A673 (cell line): ENCODE data around the gene DFFB. TPM values are rescaled to one million over a fixed set of nuclear protein-coding genes. Genes with fewer than 3 reads are reported as not detected.

Experiments
- BruUV-seq: library from RNA; stranded (reverse); fragments of 400-500 nt; replicated peaks from 2 replicates; lab custom pipeline; 2021; lab: Mats Ljungman, UMichigan
- CTCF ChIA-PET: fragments of 300-600 bp; sonication (Branson Sonifier 250); formaldehyde crosslinking; loops from one replicate; lab custom pipeline; 2022; ENCODE audit warnings: antibody characterized with exemption; lab: Charles Lee
- POLR2A ChIA-PET: fragments of 300-600 bp; sonication (Branson Sonifier 250); formaldehyde crosslinking; loops from one replicate; lab custom pipeline; 2022; ENCODE audit warnings: antibody characterized with exemption; ENCODE audit not compliant: low non-redundant PET; lab: Charles Lee
- DNase-seq: peaks from one replicate; pipeline ENCODE4 v3.0.0-alpha.2; 2015; ENCODE audit warnings: low spot score
- H3K27ac ChIP-seq: fragments of 200-600 bp; sonication (generic); 2 replicates; pipeline ENCODE4 v1.5.1; 2016; ENCODE audit warnings: mixed run types, low read depth, mild to moderate bottlenecking, mixed read lengths, antibody characterized with exemption, low read length; ENCODE audit not compliant: poor library complexity, severe bottlenecking
- H3K27me3 ChIP-seq: fragments of 200-600 bp; sonication (generic); replicated peaks from 2 replicates; pipeline ENCODE4 v1.6.1; 2017; ENCODE audit warnings: mixed run types, low read depth, mild to moderate bottlenecking, mixed read lengths, antibody characterized with exemption, low read length; ENCODE audit not compliant: insufficient read depth, poor library complexity
- H3K36me3 ChIP-seq: fragments of 200-600 bp; sonication (generic); 2 replicates; pipeline ENCODE4 v1.6.1; 2016; ENCODE audit warnings: mixed run types, mild to moderate bottlenecking, mixed read lengths, antibody characterized with exemption, low read length; ENCODE audit not compliant: insufficient read depth, poor library complexity, severe bottlenecking
- H3K4me1 ChIP-seq: fragments of 200-600 bp; sonication (generic); 2 replicates; pipeline ENCODE4 v1.6.1; 2017; ENCODE audit warnings: mixed run types, mild to moderate bottlenecking, mixed read lengths, antibody characterized with exemption, low read length; ENCODE audit not compliant: insufficient read depth, poor library complexity, severe bottlenecking
- H3K4me3 ChIP-seq: fragments of 200-600 bp; sonication (generic); 2 replicates; pipeline ENCODE4 v1.5.1; 2016; ENCODE audit warnings: low read depth, mixed run types, mild to moderate bottlenecking, mixed read lengths, low read length; ENCODE audit not compliant: poor library complexity, severe bottlenecking
- H3K9me3 ChIP-seq: fragments of 200-600 bp; sonication (generic); 2 replicates; pipeline ENCODE4 v1.6.1; 2016; ENCODE audit warnings: mixed run types, low read depth, mild to moderate bottlenecking, mixed read lengths, antibody characterized with exemption, low read length; ENCODE audit not compliant: poor library complexity, severe bottlenecking
- CTCF ChIP-seq: fragments of 300-800, 200-600 bp; sonication (generic); conservative IDR thresholded peaks from 2 replicates; pipeline ENCODE4 v1.5.1; 2017; ENCODE audit warnings: low read depth, mild to moderate bottlenecking, antibody characterized with exemption, low read length, moderate library complexity, mixed read lengths
- EZH2 ChIP-seq: fragments of 200-600 bp; sonication (generic); IDR thresholded peaks from 2 replicates; pipeline ENCODE4 v1.6.1; 2017; ENCODE audit warnings: borderline replicate concordance, low read depth, mild to moderate bottlenecking, mixed read lengths, antibody characterized with exemption, low read length; ENCODE audit not compliant: poor library complexity, severe bottlenecking
- intact Hi-C: fragments of 100-400 bp; cut with micrococcal nuclease; formaldehyde crosslinking; loops from one replicate; pipeline ENCODE4 v1.10.0; 2022; ENCODE audit not compliant: unreplicated experiment
- total RNA-seq: library from RNA; stranded (reverse); gene quantifications from 2 replicates; pipeline ENCODE4 v1.2.3, GENCODE V29; 2021

The DFFB gene
- total RNA-seq, 1 experiment from 2014 or later, result 8.9 TPM

DNA sequence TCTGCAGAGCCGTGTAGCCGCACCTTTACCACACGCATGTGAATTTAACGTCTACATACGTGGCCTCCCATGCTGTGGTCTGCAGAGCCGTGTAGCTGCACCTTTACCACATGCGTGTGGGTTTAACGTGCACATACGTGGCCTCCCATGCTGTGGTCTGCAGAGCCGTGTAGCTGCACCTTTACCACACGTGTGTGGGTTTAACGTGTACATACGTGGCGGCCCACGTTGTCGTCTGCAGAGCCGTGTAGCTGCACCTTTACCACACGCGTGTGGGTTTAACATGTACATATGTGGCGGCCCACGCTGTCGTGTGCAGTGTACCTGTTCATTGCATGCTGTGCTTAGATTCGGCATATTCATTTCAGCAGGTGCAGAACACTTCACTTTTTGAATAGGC, 17.5 kb downstream of the DFFB start:
- H3K27me3 ChIP-seq, result no peaks in the 10 kb centered on the region
- no peaks in the 10 kb centered on the region for H3K36me3 ChIP-seq
- H3K4me1 ChIP-seq, result no peaks in the 10 kb centered on the region
- ChIA-PET POLR2A (no interaction called here), CTCF (no interaction called here)
- H3K9me3 ChIP-seq, result peaks cover 7% of the 10 kb centered on the region
- TF ChIP-seq EZH2, result no peak
- TF ChIP-seq CTCF, result no peak
- no peak overlapping the region for H3K27ac ChIP-seq
- BruUV-seq, result no TSS peak
- H3K4me3 ChIP-seq, result no peak overlapping the region
- intact Hi-C loops, result no loop called here
- no peak for DNase-seq

- H3K36me3 ChIP-seq, result no peaks in the 10 kb centered on the region
- POLR2A ChIA-PET, result no interaction called here
- no peaks in the 10 kb centered on the region for H3K27me3 ChIP-seq
- peaks cover 7% of the 10 kb centered on the region for H3K9me3 ChIP-seq
- CTCF ChIA-PET, result no interaction called here
- H3K27ac ChIP-seq, result no peak overlapping the region
- DNase-seq, result no peak
- TF ChIP-seq EZH2 (no peak), CTCF (no peak)
- no TSS peak for BruUV-seq
- H3K4me1 ChIP-seq, result no peaks in the 10 kb centered on the region
- no peak overlapping the region for H3K4me3 ChIP-seq
- intact Hi-C loops, result no loop called here
These were observed 19.4 kb downstream of the DFFB start for GRCh38 chr1:3876716-3877115.

GRCh38 chr1:3879099-3879498, 21.8 kb downstream of the DFFB start:
- Histone ChIP-seq H3K36me3 (no peaks in the 10 kb centered on the region), H3K27ac (no peak overlapping the region), H3K4me3 (no peak overlapping the region), H3K4me1 (no peaks in the 10 kb centered on the region), H3K9me3 (peaks cover 7% of the 10 kb centered on the region), H3K27me3 (no peaks in the 10 kb centered on the region)
- POLR2A ChIA-PET, result no interaction called here
- BruUV-seq, result no TSS peak
- CTCF ChIA-PET, result no interaction called here
- TF ChIP-seq EZH2 (no peak), CTCF (no peak)
- intact Hi-C loops, result no loop called here
- no peak for DNase-seq
